ENCODE results near the gene KIR3DL1.
"Not testable (repeated sequence)": the region's sequence is repeated elsewhere in the genome, so short reads cannot be mapped to it uniquely, and the experiment has no call there.

Gene KIR3DL1

DNA sequence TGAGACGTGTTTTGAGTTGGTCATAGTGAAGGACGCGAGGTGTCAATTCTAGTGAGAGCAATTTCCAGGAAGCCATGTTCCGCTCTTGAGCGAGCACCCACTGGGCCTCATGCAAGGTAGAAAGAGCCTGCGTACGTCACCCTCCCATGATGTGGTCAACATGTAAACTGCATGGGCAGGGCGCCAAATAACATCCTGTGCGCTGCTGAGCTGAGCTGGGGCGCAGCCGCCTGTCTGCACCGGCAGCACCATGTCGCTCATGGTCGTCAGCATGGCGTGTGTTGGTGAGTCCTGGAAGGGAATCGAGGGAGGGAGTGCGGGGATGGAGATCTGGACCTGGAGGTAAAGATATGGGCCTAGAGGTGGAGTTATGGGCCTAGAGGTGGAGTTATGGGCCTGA, at the start of gene KIR3DL1:
KIR3DL1 (plus strand) TSS at position 218 of the 400 bp plus-strand sequence.
- not testable (repeated sequence) for H3K4me3 ChIP-seq (ENCODE audit: low read depth in 1 of 2, low read length in 2 of 2); H3K9me3 ChIP-seq (ENCODE audit: control insufficient read depth in 1 of 2, low read length in 2 of 2); H3K27me3 ChIP-seq (ENCODE audit: low read depth, low read length); H3K4me1 ChIP-seq (ENCODE audit: control insufficient read depth in 1 of 2, insufficient read depth in 2 of 2, low read length in 2 of 2); H3K27ac ChIP-seq (ENCODE audit: low read length); H3K36me3 ChIP-seq (ENCODE audit: control insufficient read depth in 1 of 2, insufficient read depth in 2 of 2, low read length in 2 of 2)

DNA sequence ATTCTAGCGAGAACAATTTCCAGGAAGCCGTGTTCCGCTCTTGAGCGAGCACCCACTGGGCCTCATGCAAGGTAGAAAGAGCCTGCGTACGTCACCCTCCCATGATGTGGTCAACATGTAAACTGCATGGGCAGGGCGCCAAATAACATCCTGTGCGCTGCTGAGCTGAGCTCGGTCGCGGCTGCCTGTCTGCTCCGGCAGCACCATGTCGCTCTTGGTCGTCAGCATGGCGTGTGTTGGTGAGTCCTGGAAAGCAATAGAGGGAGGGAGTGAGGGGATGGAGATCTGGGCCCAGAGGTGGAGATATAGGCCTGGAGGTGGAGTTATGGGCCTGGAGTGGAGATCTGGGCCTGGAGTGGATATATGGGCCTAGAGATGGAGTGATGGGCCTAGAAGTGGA, 46.6 kb upstream of the KIR3DL1 start, which contains the start of gene KIR2DL1:
KIR2DL1 (plus strand) TSS at position 148 of the 400 bp plus-strand sequence; CDS start at position 206, 58 bp downstream.
- H3K36me3 ChIP-seq (ENCODE audit: control insufficient read depth in 1 of 2, insufficient read depth in 2 of 2, low read length in 2 of 2); H3K27me3 ChIP-seq (ENCODE audit: low read depth, low read length); H3K4me1 ChIP-seq (ENCODE audit: control insufficient read depth in 1 of 2, insufficient read depth in 2 of 2, low read length in 2 of 2); H3K9me3 ChIP-seq (ENCODE audit: control insufficient read depth in 1 of 2, low read length in 2 of 2); H3K27ac ChIP-seq (ENCODE audit: low read length); H3K4me3 ChIP-seq (ENCODE audit: low read depth in 1 of 2, low read length in 2 of 2): not testable (repeated sequence)

- not testable (repeated sequence) for H3K27ac ChIP-seq (ENCODE audit: low read length); H3K4me1 ChIP-seq (ENCODE audit: control insufficient read depth in 1 of 2, insufficient read depth in 2 of 2, low read length in 2 of 2); H3K9me3 ChIP-seq (ENCODE audit: control insufficient read depth in 1 of 2, low read length in 2 of 2); H3K27me3 ChIP-seq (ENCODE audit: low read depth, low read length); H3K36me3 ChIP-seq (ENCODE audit: control insufficient read depth in 1 of 2, insufficient read depth in 2 of 2, low read length in 2 of 2); H3K4me3 ChIP-seq (ENCODE audit: low read depth in 1 of 2, low read length in 2 of 2)
Measured at GRCh38 chr19:54770511-54770910, 45.8 kb upstream of the KIR3DL1 start.

DNA sequence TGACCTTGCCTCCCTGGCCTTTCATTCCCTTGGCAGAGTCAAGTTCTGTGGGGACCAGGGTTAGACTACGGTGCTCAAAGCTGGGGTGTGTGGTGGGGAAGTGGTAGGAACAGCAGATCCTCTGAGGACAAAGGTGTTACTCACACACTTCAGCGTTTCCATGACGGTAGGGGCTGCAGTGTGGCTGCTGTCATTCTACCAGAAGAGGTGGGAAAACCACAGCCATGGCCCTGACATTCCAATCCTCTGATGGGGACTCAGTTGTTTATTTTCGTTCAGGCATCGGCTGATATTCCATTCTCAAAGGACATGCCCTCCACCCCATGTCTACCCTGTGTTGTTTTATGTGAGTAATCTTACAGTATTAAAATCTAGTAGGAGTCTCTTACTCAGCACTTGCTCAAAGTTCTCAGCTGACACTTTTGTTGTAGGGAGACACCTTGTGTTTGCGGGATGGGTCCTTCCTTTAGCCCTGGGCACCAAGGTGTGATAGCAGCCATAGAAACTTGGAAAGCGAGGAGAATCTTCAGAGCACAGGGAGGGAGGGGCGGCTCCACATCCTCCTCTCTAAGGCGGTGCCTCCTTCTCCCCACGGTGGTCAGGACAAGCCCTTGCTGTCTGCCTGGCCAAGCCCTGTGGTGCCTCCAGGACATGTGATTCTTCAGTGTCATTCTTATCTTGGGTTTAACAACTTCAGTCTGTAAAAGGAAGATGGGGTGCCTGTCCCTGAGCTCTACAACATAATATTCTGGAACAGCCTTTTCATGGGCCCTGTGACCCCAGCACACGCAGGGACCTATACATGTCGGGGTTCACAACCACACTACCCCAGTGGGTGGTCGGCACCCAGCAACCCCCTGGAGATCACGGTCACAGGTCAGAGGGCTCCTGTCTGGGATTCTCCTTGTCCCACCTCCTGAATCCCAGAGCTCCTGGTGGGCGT, 45.0 kb upstream of the KIR3DL1 start:
- not testable (repeated sequence) for H3K9me3 ChIP-seq (ENCODE audit: control insufficient read depth in 1 of 2, low read length in 2 of 2)

DNA sequence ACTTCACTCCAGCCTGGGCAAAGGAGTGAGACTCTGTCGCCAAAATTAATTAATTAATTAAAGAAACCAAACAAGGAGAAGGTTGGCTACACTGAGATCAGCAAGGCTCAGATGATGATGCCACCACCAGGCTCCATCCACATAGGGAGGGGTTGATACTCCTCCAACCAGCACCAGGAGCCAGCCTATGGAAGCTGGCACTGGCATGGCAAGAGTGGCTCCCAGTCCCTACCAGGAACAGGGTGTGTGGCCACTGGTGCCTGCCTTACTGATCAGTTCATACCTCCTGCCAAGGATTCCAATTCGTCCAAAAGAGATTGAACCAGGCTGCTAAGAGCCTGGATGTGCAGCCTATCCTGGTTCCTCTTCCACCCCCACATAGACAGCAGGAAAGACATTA, 43.6 kb upstream of the KIR3DL1 start:
- not testable (repeated sequence) for H3K4me3 ChIP-seq (ENCODE audit: low read depth in 1 of 2, low read length in 2 of 2); H3K36me3 ChIP-seq (ENCODE audit: control insufficient read depth in 1 of 2, insufficient read depth in 2 of 2, low read length in 2 of 2); H3K9me3 ChIP-seq (ENCODE audit: control insufficient read depth in 1 of 2, low read length in 2 of 2); H3K27me3 ChIP-seq (ENCODE audit: low read depth, low read length); H3K4me1 ChIP-seq (ENCODE audit: control insufficient read depth in 1 of 2, insufficient read depth in 2 of 2, low read length in 2 of 2); H3K27ac ChIP-seq (ENCODE audit: low read length)

More for the DNA sequence above, 45.0 kb upstream of the KIR3DL1 start:
- H3K27ac ChIP-seq (ENCODE audit: low read length); H3K27me3 ChIP-seq (ENCODE audit: low read depth, low read length); H3K4me1 ChIP-seq (ENCODE audit: control insufficient read depth in 1 of 2, insufficient read depth in 2 of 2, low read length in 2 of 2); H3K36me3 ChIP-seq (ENCODE audit: control insufficient read depth in 1 of 2, insufficient read depth in 2 of 2, low read length in 2 of 2); H3K4me3 ChIP-seq (ENCODE audit: low read depth in 1 of 2, low read length in 2 of 2): not testable (repeated sequence)

DNA sequence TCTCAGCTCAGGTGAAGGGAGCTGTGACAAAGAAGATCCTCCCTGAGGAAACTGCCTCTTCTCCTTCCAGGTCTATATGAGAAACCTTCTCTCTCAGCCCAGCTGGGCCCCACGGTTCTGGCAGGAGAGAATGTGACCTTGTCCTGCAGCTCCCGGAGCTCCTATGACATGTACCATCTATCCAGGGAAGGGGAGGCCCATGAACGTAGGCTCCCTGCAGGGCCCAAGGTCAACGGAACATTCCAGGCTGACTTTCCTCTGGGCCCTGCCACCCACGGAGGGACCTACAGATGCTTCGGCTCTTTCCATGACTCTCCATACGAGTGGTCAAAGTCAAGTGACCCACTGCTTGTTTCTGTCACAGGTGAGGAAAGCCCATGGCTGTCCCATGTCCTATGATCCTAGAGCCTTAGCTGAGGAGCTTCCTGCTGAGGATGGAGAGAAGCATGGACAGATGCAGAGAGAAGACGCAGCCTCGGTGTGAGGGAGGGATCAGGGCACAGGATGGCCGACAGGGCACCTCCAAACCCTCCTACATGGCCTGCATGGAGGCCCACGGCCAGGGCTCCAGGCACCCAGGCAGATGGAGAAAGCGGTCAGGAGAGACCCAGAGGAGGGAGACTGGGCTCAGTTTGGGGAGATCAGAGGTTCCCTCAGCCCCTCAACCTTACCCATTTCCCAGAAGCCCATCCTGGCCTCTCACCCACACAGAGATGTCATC, 41.0 kb upstream of the KIR3DL1 start:
- H3K36me3 ChIP-seq (ENCODE audit: control insufficient read depth in 1 of 2, insufficient read depth in 2 of 2, low read length in 2 of 2); H3K27ac ChIP-seq (ENCODE audit: low read length); H3K27me3 ChIP-seq (ENCODE audit: low read depth, low read length); H3K4me3 ChIP-seq (ENCODE audit: low read depth in 1 of 2, low read length in 2 of 2); H3K4me1 ChIP-seq (ENCODE audit: control insufficient read depth in 1 of 2, insufficient read depth in 2 of 2, low read length in 2 of 2); H3K9me3 ChIP-seq (ENCODE audit: control insufficient read depth in 1 of 2, low read length in 2 of 2): not testable (repeated sequence)

GRCh38 chr19:54775830-54776229, 40.4 kb upstream of the KIR3DL1 start:
- H3K4me3 ChIP-seq (ENCODE audit: low read depth in 1 of 2, low read length in 2 of 2); H3K27me3 ChIP-seq (ENCODE audit: low read depth, low read length); H3K27ac ChIP-seq (ENCODE audit: low read length); H3K4me1 ChIP-seq (ENCODE audit: control insufficient read depth in 1 of 2, insufficient read depth in 2 of 2, low read length in 2 of 2); H3K9me3 ChIP-seq (ENCODE audit: control insufficient read depth in 1 of 2, low read length in 2 of 2); H3K36me3 ChIP-seq (ENCODE audit: control insufficient read depth in 1 of 2, insufficient read depth in 2 of 2, low read length in 2 of 2): not testable (repeated sequence)

GRCh38 chr19:54777851-54778250, 38.4 kb upstream of the KIR3DL1 start:
- not testable (repeated sequence) for H3K27me3 ChIP-seq (ENCODE audit: low read depth, low read length)

DNA sequence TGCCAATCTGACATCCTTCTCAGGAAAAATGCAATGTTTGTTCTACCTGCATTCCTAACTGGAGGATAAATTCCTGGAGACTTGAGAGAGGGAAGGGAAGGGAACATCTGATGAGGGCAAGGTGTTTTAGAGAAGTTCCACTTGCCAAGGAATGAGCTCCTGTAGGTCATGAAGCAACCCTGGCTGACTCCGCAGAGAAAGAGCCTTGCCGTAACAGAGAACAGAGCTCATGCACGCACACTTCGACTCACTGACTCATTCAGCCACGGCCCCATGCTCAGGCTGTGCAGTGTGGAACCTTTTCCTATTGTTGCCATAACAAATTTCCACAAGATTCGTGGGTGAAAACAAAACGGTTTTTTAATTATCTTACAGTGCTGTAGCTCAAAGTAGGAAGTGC, 37.4 kb upstream of the KIR3DL1 start:
- not testable (repeated sequence) for H3K9me3 ChIP-seq (ENCODE audit: control insufficient read depth in 1 of 2, low read length in 2 of 2); H3K27ac ChIP-seq (ENCODE audit: low read length); H3K4me1 ChIP-seq (ENCODE audit: control insufficient read depth in 1 of 2, insufficient read depth in 2 of 2, low read length in 2 of 2); H3K27me3 ChIP-seq (ENCODE audit: low read depth, low read length); H3K4me3 ChIP-seq (ENCODE audit: low read depth in 1 of 2, low read length in 2 of 2); H3K36me3 ChIP-seq (ENCODE audit: control insufficient read depth in 1 of 2, insufficient read depth in 2 of 2, low read length in 2 of 2)

More at GRCh38 chr19:54777851-54778250, 38.4 kb upstream of the KIR3DL1 start:
- H3K4me3 ChIP-seq (ENCODE audit: low read depth in 1 of 2, low read length in 2 of 2); H3K9me3 ChIP-seq (ENCODE audit: control insufficient read depth in 1 of 2, low read length in 2 of 2); H3K4me1 ChIP-seq (ENCODE audit: control insufficient read depth in 1 of 2, insufficient read depth in 2 of 2, low read length in 2 of 2); H3K27ac ChIP-seq (ENCODE audit: low read length); H3K36me3 ChIP-seq (ENCODE audit: control insufficient read depth in 1 of 2, insufficient read depth in 2 of 2, low read length in 2 of 2): not testable (repeated sequence)

- H3K36me3 ChIP-seq (ENCODE audit: control insufficient read depth in 1 of 2, insufficient read depth in 2 of 2, low read length in 2 of 2); H3K9me3 ChIP-seq (ENCODE audit: control insufficient read depth in 1 of 2, low read length in 2 of 2); H3K4me3 ChIP-seq (ENCODE audit: low read depth in 1 of 2, low read length in 2 of 2); H3K4me1 ChIP-seq (ENCODE audit: control insufficient read depth in 1 of 2, insufficient read depth in 2 of 2, low read length in 2 of 2); H3K27ac ChIP-seq (ENCODE audit: low read length); H3K27me3 ChIP-seq (ENCODE audit: low read depth, low read length): not testable (repeated sequence)
Measured at GRCh38 chr19:54782916-54783315, 33.4 kb upstream of the KIR3DL1 start.

- H3K36me3 ChIP-seq (ENCODE audit: control insufficient read depth in 1 of 2, insufficient read depth in 2 of 2, low read length in 2 of 2); H3K27ac ChIP-seq (ENCODE audit: low read length); H3K27me3 ChIP-seq (ENCODE audit: low read depth, low read length); H3K4me1 ChIP-seq (ENCODE audit: control insufficient read depth in 1 of 2, insufficient read depth in 2 of 2, low read length in 2 of 2); H3K4me3 ChIP-seq (ENCODE audit: low read depth in 1 of 2, low read length in 2 of 2); H3K9me3 ChIP-seq (ENCODE audit: control insufficient read depth in 1 of 2, low read length in 2 of 2): not testable (repeated sequence)
Measured at GRCh38 chr19:54786091-54786723, 30.1 kb upstream of the KIR3DL1 start.
